DMS153 treated with DMSO at 0.1 percent for 48 hours (cell line): ENCODE data around the gene APOL4.
A peak's percentile ranks its signal among the peaks of the same experiment; 100 is the strongest.
"Not testable (repeated sequence)": the region's sequence is repeated elsewhere in the genome, so short reads cannot be mapped to it uniquely, and the experiment has no call there.

Source experiments
- DNase-seq: peaks from one replicate; lab custom pipeline; 2025; ENCODE audit not compliant: unreplicated experiment; lab: John Stamatoyannopoulos, UW

The APOL4 gene

DNA sequence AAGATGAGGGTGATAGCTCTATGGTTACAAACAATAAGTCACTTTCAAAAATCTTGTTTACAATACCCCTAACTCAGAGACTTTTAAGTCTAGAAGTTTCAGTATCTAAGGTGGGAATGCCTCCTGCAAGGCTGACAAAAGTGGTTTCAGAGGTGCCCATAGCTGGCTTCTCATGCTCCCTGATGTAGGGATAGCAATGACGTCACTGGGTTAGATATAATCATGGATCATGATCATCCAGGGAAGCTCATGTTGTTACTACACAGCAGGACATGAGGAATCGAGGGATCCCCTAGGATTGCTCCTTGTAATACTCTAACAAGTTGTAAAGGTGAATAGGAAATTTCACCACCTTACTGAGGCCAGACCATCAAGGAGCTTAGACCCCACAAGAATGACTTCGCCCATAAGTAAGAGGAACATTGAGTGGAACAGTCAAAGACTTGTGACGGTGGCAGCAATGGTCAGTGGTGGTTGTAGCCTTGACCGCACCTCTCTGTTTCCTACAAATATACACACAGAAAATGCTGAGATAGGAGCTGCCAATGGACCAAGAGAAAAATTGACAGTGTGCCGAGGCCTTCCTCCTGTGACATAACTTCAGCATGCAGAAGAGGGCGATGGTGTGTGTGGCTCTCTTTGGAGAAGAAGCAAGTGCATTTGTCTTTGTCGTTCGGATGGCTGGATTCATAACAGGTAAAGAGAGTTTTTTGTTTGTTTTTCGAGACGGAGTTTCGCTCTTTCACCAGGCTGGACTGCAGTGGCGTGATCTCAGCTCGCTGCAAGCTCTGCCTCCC, 15.6 kb downstream of the APOL4 start:
- no peak for DNase-seq

- no peak for DNase-seq
Observed at GRCh38 chr22:36184433-36185025, 17.1 kb downstream of the APOL4 start.

GRCh38 chr22:36183446-36183845, 18.2 kb downstream of the APOL4 start:
- DNase-seq, result no peak

GRCh38 chr22:36182857-36183256, 18.8 kb downstream of the APOL4 start:
- no peak for DNase-seq

DNA sequence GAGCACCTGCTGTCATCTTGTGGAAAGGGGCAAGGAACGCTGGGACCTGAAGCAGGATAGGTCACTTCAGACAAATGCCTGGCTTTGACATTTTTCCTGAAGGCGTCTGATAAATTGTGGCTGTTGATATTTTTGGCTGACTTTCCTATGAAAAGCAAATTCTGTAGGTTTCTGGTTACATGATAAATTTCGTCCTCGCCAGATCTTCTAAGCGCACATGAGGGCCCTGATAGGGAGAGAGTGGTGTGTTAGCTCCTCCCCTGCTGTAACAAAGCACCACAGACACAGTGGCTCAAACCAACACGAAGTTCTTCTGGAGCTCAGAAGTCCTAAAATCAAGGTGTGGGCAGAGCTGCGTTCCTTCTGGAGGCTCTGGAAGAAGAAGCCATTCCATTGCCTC, 19.6 kb downstream of the APOL4 start:
- DNase-seq, result no peak

- DNase-seq, result no peak
Observed at GRCh38 chr22:36180928-36181327, 20.7 kb downstream of the APOL4 start.

GRCh38 chr22:36180038-36180880, 21.4 kb downstream of the APOL4 start:
- peak; percentile 69 for DNase-seq

GRCh38 chr22:36177160-36177559, 24.4 kb downstream of the APOL4 start:
- no peak for DNase-seq

DNA sequence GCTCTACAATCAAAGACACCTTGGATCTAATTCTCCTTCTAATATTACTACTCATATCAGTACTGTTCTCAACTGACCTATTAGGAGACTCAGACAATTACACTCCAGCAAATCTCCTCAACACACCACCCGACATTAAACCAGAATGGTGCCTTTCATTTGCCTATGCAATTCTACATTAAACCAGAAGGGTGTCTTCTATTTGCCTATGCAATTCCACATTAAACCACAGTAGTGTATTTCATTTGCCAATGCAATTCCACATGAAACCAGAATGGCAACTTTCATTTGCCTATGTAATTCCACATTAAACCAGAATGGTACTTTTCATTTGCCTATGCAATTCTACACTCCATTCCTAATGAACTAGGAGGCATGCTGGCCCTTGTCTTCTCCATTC, 25.7 kb downstream of the APOL4 start:
- no peak for DNase-seq

GRCh38 chr22:36171941-36172340, 29.7 kb downstream of the APOL4 start:
- DNase-seq, result no peak

- DNase-seq, result no peak
Observed at GRCh38 chr22:36166518-36167220, 34.9 kb downstream of the APOL4 start.

GRCh38 chr22:36166086-36166485, 35.5 kb downstream of the APOL4 start:
- DNase-seq, result no peak

DNA sequence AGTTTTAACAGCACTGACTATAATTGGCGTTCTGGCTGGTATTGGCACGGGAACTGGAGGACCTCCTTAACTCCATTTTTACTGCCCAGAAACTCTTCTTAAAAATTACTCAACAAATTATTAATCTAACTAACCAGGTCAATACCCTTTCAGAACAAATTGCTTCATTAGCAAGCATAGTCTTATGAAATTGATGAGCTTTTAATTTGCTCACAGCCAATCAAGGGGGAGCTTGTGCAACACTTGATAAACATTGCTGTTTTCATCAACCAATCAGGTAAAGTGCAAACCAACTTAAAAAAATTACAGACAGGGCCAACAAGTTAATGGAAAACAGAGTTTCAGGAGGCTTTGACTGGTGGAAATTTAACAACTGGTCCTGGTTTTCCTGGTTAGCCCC, 36.5 kb downstream of the APOL4 start:
- no peak for DNase-seq

DNA sequence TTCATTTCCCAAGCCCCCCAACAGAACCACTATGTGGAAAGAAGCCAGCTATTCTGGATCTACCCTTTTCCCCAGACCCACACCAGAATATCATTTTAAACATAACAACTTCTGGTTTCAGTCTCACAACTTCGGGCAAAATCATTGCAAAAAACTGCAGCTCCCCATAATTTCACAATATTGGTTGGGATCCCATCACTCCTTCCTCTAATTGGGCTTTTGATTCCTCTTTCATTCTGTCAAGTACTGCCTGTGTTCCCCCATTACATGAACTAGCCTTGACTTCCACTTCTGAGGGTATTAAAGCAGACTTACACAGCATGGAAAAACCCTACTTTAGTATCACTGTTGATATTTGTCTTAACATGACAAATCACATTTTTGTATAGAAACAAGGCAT, 37.0 kb downstream of the APOL4 start:
- DNase-seq, result no peak

GRCh38 chr22:36163497-36163896, 38.1 kb downstream of the APOL4 start:
- no peak for DNase-seq

- no peak for DNase-seq
Observed at GRCh38 chr22:36162127-36163034, 39.2 kb downstream of the APOL4 start.

- DNase-seq, result not testable (repeated sequence)
Observed at GRCh38 chr22:36161793-36162126, 39.8 kb downstream of the APOL4 start.

DNA sequence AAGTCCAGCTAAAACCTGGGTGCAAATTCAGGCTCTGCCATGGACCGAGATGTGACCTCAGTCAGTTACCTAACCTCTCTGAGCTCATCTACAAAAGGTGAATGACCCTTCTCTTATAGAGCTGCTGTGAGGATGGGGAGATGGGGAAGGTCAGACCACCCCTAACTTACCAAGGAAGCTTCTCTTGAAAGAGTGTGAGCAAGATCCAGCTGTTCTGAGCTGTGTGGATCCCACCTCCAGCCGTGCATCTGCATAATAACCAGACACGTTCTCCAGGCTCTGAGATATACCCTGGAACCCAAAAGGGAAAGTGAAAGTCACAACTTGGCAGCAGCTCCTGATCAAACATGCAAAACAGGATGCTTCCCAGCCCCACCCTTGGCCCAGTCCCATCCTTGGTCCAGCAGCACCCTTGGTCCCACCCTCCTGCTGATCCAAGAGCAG, 41.1 kb downstream of the APOL4 start, which contains the start of gene APOL3:
Gene APOL3, minus strand, starts transcription at position 257 of the 444 bp plus-strand sequence. CDS start 11,700 bp downstream, outside the sequence.
- DNase-seq, result no peak

DNA sequence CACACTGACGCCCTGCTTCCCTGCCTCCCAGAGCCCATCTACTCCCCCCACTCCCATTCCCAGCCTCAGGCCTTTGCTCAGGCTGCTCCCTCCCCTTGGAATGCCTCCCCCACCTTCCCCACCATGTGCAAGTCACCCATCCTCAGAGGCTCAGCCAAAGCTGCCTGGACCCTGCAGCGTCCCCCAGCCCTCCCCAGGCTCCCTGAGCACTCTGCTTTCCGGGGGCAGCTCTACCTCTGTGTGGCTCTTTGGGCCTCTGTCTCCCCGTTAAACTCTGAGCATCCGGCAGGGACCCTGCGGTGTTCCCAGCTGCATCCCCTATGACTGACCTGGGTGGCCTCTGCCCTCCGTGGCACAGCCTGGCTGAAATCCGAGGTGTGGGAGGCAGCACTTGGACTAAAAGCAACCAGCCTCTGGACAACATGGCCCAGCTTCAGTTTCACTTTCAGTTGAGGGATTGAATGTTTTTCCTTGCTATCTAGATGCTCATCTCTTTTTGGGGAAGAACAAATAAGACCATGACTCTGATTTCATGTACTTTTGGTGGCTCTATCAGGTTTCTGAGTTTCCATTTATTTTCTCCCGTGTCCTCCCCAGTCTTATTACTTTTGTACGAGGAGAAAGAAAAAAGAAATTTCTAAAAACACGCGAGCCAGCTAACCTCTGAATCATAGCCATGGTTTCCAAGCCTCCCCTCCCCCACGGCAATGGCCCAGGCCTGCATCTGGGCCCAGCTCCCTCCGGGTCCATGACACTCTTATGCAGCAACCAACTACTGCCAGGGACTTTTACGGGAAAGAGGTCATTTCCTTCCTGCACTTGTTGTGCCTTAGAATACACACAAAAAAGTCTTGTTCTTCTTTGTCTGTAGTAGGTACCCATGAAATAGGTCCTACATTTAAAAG, 44.8 kb downstream of the APOL4 start:
- DNase-seq, result peak; percentile 53
